Retina (tissue), 1 donor: ENCODE measurements around the gene SPDYA.

Source experiments
- DNase-seq: peaks from one replicate; pipeline ENCODE4 v3.0.0-alpha.2; 2016

The SPDYA gene

DNA sequence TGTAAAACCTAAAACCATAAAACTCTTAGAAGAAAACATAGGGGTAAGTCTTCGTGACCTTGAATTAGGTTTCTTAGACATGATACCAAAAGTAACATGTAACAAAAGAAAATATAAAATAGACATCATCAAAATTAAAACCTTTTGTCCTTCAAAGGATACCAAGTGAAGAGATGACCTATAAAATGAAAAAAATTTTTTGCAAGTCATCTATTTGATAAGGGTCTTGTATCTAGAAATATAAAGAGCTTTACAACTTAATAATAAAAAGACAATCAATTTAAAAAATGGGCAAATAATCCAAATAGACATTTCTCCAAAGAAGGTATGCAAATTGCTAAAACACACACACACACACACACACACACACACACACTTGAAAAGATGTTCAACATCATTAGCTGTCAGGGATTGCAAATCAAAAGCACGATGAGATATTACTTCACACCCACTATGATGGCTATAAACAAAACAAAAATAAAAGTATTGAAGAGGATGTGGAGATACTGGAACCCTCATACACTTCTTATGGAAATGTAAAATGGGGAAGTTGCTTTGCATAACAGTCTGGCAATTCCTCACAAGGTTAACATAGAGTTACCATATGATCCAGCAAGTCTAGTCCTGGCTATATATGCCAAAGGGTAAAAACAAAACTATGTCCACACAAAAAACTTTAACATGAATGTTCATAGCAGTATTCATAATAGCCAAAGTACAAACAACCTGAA is 23.3 kb downstream of the SPDYA start:
- DNase-seq = no peak

GRCh38 chr2:28835781-28836180 is 25.1 kb downstream of the SPDYA start:
- DNase-seq = no peak

- DNase-seq = no peak
Observed at GRCh38 chr2:28838971-28839370, 28.3 kb downstream of the SPDYA start.

DNA sequence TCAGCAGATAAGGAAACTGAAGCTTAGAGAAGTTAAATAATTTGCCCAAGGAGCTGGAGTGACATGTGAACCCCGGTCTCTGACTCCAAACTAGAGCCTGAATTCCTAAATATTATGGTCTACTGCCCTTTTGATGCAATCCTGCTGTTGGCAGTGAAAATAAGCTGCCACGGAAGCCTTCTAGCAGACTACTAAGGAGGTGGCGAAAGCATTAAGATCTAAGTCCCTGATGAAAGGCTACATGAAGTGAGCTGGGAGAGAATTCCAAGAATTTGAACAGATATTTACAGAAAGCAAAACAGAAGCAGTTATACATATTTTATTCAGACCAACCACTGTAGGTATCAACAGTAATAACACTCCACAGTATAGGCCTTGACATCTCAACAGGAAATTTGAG is 31.4 kb downstream of the SPDYA start:
- DNase-seq = no peak

DNA sequence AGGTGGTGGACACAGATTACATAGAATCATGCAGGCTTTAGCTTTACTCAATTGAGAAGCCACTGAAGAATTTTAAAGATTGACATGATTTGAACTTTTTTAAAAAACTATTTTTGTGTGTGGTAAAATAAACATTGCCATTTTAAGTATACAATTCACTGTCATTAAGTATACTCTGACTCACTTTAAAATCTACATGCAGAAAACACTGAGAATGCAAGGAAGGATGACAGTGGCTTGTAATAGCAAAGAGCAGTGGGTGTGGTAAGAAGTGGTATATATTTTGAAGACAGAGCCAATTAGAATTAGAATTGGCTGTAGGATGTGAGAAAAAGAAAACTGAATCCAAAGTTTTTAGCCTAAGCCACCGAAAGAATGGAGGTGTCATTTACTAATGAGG is 44.6 kb downstream of the SPDYA start:
- DNase-seq = no peak

GRCh38 chr2:28855977-28856376 is 45.3 kb downstream of the SPDYA start:
- DNase-seq = no peak

GRCh38 chr2:28868611-28869010 is 58.0 kb downstream of the SPDYA start:
- DNase-seq = no peak

DNA sequence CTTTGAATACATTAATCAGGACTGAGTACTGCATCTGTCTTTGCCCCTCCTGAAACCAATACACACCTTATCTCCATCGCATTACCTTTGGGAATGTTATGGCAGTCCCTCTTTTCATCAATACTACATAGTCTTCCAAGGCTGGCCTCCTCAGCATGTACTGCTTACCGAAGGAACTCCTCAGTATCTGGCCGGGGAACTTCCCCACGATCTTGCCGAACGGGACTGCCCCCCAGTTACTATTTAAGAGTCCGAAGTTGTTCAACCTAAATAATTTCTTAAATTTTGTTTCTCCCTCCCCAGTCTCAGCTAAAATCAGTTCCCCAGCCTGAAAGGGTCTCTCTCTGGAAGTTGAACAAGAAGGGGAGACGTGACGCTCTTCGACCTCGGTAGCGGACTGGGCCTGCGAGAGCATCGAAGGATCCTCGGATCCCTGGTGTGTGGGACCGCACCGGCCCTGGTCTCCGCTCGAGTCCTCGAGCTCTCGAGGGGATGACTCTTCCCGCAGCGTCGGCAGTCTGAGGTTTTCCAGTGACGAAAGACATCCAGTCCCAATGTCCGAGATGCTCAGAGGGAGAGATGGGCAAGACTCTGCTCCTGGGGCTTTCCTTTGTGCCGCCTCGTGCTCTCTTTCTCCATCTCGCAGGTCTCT is 59.0 kb downstream of the SPDYA start:
- DNase-seq = no peak

DNA sequence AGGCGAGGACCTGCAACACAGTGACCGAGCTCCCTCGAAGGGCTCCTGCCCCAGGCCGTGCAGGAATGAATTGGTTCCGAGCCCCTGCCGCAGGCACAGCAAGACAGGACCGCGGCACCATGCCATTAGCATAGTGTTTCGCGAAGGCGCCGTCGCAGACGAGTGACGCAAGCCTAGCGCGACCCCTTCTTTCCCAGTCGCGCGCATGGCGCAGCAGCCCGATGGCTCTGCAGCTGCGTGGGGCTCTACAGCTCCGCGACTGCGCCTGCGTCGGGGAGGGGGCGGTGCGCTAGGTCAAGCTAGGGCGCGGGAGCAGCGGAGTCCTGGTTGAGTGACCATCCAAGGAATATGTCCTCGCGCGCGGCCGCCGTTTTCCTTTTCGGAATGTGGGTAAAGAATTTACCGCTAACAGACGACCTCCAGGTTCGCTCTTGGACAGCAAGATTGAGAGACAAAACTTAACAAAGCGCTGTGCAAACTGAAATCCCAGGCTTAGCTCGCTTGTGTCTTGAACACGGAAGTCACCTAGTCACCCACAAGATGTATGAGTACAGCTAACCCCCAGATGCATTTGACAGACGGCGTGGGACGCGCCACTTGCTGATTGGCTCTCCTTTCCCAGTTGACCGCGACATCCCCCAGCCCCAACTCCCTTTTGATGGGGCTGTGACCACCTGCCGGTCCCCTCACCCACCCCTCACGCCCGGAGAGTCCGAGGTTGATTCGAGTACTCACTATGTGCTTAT is 59.7 kb downstream of the SPDYA start, which contains the start of gene TRMT61B:
Gene TRMT61B, minus strand, starts transcription at position 164 of the 746 bp plus-strand sequence. Its CDS starts 32 bp downstream, at position 132.
- peak; percentile 97 for DNase-seq

- no peak for DNase-seq
Observed at GRCh38 chr2:28871620-28872019, 61.0 kb downstream of the SPDYA start.

- no peak for DNase-seq
Observed at GRCh38 chr2:28880193-28880592, 69.6 kb downstream of the SPDYA start.

GRCh38 chr2:28893488-28893887 is 82.9 kb downstream of the SPDYA start:
- no peak for DNase-seq

DNA sequence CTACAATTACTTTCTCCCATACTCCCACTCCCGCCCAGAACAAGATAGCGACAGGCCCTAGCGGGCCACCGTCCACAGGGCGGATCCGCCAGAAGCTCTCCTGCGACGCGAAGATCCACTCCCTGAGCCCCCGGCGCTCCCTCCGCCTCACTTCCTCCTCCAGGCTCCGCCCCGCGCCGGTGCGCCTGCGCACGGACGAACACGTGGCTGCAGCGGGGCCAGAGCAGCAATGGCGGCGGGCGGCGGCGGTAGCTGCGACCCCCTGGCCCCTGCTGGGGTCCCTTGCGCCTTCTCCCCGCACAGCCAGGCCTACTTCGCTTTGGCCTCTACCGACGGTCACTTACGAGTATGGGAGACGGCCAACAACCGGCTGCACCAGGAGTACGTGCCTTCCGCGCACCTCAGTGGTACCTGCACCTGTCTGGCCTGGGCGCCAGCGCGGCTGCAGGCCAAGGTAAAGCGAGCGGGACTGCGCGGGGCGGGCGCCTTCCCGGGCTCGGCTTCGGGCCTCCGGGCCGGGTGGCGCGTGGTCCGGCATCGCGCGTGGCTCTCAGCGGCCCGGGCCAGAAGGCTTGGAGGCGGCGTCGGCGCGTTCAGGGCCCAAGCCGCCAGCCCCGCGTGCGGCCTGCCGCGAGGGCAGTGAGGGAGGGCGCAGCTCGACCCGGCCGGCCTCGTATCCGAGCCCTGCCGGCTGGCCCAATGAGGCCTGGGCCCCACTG is 84.0 kb downstream of the SPDYA start, which contains the start of gene WDR43:
Gene WDR43, plus strand, starts transcription at position 198 of the 719 bp plus-strand sequence. Its CDS starts 32 bp downstream, at position 230.
- DNase-seq = peak; percentile 98

GRCh38 chr2:28895189-28895893 is 84.7 kb downstream of the SPDYA start:
- DNase-seq = no peak

- no peak for DNase-seq
Observed at GRCh38 chr2:28896906-28897305, 86.3 kb downstream of the SPDYA start.

GRCh38 chr2:28898048-28898447 is 87.4 kb downstream of the SPDYA start:
- no peak for DNase-seq
